Measurements from ENCODE around the gene COL18A1.
A peak's percentile ranks its signal among the peaks of the same experiment; 100 is the strongest.
"Not testable (repeated sequence)": the region's sequence is repeated elsewhere in the genome, so short reads cannot be mapped to it uniquely, and the experiment has no call there.

The COL18A1 gene

DNA sequence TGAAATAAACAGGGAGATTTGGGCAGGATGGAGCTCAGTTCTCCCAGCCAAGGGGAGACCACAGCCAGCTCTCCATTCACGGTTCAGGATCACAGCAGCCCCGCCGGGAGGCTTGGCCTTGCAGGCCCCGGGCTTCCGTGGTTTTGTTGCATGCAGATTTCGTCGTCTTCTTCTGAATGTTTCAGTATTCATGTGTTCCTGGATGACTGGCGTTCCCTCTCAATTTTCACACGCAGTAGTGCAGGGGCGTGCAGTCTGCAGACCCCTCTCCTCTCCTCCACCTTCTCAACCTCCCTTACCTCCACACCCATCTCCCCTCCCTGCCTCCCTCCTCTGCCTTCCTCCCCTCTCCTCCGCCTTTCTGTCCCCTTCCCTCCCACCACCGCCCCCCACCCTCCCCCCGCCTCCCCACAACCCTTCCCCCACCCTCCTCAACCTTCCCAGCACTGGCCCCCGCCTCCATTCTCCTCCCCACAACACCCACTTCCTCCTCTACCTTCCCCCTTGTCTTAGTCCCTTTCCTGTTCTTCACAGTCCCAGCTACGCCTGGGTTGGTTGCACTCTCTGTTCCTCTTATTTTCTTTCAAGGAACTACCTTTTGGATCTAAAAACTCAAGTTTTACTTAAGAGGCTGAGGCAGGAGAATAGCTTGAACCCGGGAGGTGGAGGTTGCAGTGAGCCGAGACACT lies 145.7 kb downstream of the COL18A1 start:
- no peak for DNase-seq

DNA sequence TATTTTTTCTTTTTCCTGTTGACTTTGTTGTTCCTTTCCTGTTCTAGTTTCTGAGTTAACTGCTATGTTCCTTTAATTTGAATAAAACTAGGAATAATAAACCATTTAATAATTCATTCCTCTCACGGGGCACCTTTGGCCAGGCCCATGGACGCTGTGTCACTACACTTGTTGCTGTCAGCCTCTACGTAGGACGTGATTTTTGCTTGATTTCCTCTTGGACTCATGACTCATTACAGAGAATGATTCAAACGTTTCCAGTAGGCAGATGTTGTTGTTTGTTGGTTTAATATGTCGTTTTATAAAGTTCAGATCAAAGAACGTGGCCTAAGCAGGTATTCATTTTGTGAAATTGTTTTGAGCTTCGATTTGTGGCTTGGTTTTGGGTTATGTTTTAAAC lies 146.4 kb downstream of the COL18A1 start:
- DNase-seq = no peak

DNA sequence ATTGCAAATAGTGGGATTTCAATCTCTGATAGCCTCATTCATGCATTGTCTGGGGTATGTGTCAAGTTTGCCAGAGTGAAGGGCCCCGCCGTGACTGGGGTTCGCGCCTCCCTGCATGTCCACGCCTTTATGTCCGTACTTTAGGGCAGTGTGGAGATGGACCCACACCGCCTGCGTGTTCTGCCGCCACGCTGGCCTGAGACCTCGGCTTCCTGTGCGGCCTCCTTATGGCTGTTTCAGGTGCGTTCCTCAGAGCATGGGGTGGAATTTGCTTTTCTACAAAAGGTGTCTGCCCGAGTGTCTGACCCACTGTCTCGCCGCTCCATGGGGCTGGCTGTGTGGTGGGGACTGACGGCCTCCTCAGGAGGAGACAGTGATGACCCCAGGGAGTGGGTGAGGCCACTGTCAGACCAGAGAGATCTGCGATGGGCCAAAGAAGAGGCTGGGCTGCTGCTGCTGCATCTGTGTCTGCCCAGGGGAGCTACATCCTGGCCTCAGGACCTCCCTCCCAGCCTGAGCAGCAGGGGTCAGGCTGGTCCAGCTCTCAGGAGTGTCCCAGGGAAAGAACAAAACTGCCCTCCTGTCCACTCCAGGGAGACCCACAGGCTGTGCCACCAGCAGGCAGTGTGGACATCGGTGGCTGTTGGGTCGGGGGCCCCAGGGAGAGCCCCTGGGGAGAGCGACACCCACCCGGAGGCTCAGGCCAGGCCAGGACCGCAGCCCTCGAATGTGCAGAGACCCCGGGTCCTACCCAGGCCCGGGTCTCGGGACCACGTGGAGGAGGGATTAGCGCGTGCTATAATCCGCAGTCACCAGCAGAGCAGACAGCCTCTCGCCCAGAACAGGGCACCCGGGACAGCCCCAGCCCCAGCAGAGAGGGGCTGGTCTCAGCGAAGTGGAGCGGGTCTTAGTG lies 147.1 kb downstream of the COL18A1 start:
- DNase-seq = no peak

DNA sequence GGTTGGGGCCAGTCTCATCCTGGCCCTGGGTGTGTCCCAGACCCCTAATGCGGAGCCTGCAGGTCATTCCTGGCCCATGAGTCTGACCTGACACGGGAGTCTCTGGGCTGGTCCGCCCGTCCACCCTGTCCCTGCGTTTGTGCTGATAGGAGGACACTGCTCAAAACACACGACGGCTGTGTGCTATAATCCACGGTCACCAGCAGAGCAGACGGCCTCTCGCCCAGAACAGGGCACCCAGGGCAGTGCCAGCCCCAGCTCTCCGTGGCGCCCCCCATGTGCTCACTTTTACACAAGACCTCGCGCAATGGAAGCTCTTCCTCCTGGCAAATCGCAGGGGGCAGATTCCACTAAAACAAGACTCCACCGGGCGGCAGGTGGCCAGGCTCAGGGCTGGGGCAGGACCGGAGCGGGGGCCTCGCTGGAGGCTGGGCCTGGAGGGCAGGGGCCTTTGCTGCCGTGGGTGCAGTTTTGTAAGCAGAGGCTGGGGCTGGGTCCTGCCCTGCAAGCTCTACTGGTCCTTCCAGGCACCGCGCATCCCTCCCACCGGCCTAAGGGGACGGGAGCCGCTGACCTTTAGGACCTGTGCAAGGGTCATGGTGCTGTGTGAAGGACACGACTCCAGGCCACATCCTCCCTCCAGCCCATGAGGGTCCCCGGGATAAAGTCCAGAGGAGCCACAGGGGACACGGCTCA lies 147.9 kb downstream of the COL18A1 start:
- no peak for DNase-seq

DNA sequence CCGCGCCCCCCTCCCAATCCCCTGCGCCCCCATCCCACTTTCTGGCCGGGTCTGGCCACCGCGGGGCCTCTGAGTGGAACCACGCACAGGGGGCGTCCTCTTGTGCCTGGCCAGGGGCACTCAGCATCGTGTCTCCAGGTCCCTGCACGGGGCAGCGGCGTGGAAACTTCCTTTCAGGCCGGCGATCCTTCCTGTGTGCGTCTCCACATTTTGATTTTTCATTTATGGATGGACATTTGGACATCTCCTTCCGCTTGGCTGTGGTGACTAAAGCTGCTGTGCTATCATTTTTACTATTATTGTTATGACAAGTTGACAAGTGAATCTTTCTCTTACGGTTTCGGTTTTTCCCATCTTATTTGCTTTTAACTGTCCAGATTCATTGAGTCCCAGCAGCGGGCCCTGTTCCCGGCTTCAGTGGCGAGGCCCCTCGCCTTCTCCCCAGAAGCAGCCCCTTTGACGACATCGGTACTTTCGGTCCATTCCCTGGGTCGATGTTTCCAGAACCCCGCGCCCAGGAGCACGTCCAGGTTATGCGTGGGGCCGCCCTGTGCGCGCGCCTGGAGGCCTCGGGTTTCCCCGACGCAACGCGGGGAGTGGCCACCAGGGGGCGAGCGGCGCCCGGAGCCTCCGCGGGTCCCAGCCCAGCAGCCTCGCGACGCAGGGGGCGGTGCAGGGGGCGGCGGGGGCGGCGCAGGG lies 149.7 kb downstream of the COL18A1 start:
- peak; percentile 22 for DNase-seq

DNA sequence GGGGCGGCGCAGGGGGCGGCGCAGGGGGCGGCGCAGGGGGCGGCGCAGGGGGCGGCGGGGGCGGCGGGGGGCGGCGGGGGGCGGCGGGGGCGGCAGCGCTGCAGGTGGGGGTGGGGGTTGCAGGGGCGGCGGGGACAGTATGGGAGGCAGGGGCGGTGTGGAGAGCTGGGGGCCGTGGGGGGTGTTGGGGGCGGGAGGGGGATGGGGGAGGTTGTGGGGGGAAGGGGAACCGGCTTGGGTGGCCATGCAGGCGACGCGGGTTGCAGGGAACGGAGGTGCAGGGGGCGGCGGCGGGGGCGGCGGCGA lies 150.2 kb downstream of the COL18A1 start:
- DNase-seq = no peak

DNA sequence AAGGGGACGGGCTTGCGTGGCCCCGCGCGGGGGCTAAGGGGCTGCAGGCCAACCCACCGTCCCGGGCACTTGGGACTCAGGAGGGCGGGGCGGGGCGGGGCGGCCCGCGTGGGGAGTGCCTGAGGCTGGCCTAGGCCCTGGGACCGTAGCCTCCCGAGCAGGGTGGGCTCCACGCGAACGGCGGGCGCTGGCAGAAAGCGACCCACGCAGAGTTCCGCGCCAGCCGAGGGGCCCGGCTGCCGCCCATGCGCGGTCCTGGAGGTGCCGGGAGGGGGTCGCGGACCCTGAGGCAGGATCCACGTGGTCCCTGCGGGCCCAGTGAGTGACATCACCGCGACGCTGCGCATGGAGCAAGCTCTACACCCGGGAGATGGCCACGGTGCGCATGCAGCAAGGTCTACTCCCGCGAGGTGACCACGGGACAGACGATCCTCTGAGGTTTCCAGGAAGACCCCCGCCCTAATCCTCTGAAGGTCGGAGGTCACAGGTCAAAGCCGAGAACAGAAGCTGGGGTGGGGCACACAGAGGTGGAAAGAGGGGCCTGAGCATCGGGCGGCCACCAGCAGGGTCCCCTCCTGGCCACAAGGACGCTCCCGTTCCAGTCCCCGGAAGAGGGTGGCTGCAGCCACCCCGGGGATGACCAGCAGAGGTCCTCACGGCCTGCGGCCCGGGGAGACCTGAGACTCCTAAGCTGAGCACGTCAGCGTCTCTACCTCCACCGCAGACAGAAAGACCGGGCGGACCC lies 150.8 kb downstream of the COL18A1 start:
- DNase-seq = peak; percentile 35

DNA sequence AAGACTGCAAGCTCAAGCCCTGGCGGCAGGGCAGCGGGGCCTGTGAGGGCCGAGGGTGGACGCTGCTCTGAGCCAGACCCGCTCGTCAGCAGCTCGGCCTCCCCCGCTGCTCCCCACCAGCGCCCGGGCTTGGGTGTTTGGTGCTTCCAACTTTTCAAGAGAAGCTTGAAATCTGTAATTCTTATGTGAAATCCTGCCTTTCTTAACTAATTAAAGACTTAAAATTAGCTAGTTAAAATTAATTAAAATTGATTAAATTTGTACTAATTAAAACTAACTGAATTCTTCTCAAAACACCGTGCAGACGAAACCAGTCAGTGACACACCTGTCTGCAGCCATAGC lies 151.3 kb downstream of the COL18A1 start:
- DNase-seq = no peak

DNA sequence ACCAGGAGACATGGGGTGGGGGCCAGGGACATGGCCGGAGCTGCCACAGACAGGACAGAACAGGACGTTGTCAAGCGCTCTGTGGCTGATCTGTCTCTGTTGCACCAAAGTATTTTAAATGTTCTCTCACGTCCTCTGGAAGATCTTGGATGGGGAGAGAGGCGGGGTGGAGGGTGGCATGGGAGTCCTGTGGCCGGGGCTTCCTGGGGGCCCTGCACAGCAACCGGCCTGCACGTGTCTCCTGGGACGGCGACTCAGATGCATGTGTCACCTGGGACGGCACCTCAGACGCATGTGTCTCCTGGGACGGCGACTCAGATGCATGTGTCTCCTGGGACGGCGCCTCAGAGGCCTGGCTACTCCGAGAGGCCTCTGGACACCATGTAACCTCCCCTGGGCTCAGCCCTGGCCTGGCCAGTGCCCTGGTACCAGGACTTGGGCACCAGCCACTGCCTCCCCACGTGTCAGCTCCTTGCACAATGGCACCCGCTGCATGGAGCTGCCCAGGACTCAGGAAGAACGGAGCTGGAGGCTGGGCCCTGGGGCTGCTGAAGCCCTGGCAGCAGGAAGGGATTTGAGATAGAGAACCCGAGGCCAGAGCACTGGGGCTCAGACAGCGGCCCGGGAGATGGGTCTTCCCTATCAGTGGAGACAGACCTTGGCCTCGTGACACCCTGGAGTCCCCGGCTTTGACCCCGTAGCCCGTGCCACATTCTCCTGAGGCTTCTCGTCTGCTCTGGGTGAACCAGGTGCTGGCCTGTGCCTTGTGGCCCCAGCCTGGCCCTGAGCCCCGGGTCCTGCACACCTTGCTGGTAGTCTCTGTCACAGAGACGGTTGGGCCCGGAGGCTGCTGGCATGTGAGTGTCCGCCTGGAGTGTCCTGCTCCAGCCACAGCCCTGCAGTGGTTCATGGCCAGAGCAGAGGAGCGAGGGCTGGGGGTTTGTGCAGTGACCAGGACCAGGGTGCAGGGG lies 152.0 kb downstream of the COL18A1 start:
- no peak for DNase-seq

DNA sequence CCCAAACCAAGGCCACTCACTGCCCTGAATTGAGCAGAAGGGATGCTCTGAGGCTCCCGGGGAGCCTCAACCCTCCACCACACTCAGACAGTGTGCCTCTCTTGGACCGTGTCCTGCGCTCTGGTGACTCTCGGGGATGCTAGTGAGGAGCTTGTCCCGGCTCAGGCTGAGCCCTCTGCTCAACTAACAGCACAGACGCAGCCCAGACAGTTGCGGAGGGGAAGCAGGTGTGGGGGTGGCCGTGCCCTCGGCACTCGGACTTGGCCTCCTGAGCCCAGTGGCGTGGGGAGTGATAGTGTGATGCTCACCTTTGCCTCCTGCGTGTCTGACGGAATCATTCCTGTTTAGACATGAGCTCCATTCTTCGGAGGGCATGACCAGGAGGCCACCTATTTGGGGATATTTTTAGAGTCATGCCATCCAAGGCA lies 152.7 kb downstream of the COL18A1 start:
- no peak for DNase-seq

DNA sequence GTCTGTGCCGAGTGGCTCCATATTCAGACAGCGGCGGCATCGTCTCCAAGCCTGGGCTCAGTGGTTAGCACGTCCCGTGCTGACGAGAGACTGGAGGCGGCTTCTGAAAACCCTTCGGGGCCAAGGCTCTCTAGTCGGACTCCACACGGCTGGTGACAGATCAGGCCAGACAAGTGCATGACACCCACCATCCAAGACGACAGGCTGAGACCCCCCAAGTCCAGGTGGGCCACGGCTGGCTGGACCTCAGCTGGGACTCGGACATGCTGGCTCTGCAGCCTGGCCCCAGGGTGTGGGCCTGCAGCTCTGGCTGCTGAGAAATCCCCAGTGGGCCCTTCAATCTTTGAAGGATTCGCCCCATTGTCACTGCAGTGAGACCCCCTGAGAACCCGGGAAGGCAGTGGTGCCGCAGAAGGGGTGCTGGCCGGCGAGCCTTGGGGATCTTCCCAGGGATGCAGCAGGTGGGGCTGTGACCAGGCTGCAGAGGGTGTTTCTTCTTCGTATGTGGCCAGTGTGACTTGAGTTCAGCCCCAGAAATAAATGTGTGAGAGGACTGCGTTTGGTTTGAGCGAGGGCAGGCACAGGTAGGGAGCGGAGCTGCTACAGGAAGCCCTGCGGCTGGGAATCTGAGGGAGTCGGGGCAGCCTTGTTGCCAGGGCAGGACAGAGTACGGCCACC lies 153.2 kb downstream of the COL18A1 start:
- DNase-seq = no peak

DNA sequence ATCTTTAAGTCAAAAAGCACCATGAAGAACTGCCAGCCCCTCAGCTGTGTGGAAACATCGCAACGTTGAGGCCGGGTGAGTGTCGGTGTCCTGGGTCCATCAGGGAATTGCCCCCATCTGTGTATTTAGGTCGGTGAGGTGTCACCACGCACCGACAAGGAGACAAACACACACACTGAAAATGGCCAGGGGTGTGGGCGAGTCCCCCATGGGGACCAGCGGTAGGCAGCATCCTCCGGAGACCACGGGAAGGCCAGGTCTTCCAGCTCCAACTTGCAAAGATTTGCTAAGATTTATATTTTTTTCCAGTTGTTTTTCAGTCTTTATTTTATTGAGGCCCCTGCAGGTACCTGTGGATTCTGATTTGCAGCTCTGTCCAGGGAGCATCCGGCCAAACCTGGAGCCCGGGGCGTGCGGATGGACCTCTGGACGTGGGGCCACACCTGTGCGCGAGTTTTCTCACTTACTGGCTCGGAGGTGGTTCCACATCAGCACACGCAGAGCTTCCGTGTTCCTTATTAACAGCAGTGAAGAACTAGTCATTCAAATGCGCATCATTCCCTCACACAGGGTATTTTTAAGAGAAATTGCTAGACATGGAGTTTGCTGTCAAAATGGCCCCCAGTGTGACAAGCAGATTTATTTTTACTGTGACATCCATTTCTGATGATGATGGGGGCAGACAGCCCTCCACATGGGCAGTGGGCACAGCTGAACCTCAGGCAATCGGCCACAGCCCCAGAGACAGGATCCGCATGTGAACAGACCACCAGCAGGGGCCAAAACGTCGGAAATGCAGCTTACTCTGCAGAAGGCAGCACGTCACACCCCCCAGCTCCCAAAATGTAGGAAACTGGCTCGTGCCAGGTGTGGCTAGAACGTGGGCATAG lies 154.5 kb downstream of the COL18A1 start:
- DNase-seq = no peak

DNA sequence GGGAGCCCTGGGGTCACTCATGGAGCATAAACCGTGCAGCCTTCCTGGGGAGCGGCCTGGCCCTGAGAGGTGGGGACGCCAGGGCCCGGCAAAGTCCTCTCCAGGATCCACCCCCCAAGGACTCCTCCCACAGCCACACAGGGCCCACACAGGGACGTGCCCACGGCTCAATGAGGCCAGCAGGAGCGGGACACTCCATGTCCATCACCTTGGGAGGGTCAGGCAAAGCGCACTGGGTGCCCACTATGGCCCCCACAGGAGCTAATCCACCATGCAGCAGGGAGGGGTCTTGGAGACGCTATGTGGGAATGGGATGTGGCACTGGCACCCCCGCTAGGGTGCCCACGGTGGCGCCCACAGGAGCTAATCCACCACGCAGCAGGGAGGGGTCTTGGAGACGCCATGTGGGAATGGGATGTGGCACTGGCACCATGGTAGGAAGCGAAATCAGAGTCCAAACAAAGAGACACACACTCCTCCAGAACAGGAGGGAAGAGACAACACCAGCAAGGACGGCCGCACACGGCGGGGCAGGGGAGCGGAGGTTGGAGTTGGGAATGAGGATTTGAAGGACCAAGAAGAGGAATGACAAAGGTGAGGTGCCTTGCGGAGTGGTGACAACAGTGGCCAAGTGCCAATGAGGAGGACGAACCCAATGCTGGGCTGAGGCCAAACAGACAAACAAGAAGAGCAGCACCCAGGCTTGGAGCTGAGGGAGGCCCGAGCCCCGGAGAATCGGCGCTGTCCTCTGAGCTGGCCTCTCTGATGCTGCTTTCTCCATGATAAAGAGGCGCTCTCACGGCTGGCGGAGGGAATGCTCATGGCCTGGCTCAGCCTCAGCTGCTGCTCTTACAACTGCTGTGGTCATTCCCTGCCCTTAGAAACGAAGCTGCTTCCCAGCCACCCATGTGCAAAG lies 155.4 kb downstream of the COL18A1 start:
- no peak for DNase-seq

DNA sequence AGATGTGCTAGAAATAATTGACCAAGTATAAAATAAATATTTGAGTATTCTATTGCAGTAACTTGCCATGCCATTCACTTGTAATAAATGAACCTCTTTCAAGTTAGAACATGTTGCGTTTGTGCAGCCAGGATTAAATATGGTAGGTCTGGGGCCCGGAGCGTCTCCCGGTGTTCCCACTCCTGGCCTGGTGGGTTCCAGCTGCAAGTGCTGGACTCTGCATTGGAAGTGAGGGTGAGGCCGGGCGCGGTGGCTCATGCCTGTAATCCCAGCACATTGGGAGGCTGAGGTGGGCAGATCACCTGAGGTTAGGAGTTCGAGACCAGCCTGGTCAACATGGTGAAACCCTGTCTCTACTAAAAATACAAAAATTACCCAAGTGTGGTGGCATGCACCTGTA lies 156.3 kb downstream of the COL18A1 start:
- DNase-seq = not testable (repeated sequence)

DNA sequence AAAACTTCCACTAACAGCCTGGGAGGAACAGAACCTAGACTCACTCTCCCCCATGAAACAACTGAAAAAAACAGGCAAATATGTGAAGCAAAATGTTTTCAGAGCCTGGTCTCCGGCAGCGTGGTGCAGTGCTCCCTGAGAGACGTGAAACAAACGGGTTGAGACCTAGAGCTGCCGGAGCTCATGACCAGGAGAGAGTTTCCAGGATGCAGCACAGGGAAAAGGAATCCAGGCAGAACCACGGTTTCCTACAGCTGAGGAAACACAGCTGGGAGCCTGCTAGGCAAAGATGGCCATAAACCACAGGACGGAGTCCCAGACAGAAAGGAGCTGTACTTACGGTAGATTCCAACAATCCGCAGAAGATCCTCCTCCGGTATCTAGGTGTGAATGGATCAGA lies 157.4 kb downstream of the COL18A1 start:
- no peak for DNase-seq

DNA sequence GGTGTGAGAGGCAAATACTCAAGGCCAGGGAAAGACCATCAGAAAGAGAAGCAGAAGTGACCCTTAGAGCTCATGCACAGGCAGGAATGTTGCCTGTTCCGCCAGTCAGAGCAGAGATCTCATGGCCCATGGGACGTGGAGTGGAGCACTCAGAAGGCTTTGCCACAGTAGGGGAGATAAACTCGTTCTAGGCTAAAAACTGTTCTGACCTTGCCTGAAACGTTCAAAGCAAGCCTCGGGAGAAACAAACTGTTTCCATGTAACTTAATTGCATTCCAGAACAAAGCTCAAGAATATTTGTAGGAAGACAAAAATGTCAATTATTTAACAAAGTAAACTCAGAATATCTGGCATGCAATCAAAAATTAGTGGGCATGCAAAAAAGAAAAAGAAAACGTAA lies 158.0 kb downstream of the COL18A1 start:
- no peak for DNase-seq
